Heart left ventricle (tissue), 16 donors: ENCODE measurements around the gene TMTC2. TPM values are rescaled to one million over a fixed set of nuclear protein-coding genes. Genes with fewer than 3 reads are reported as not detected.

ENCODE experiments used
- ATAC-seq, 4 donors: fragments of 200-7000 bp; cut with Tn5 transposase; one replicate each; pipeline ENCODE4 v1.9.1; 2020 to 2022; ENCODE audit warnings: moderate library complexity in 4 of 4, mild to moderate bottlenecking in 3 of 4, moderate number of reproducible peaks in 1 of 4
- DNase-seq, 5 donors: peaks; one replicate each; pipeline ENCODE4 v3.0.0-alpha.2; 2020
- H3K27ac ChIP-seq, 12 donors: fragments of 200-600 bp; sonication (generic) in 4 of 12; one replicate each; pipeline versions ENCODE4 v1.5.0 to v1.8.0; 2016 to 2022; ENCODE audit warnings: mild to moderate bottlenecking in 2 of 12
- H3K27me3 ChIP-seq, 9 donors: fragments of 200-600 bp; sonication (generic) in 2 of 9; one replicate each; pipeline versions ENCODE4 v1.5.1 to v1.8.0; 2016 to 2022; ENCODE audit warnings: mild to moderate bottlenecking in 3 of 9
- H3K36me3 ChIP-seq, 9 donors: fragments of 200-600 bp; sonication (generic) in 2 of 9; one replicate each; pipeline versions ENCODE4 v1.5.0 to v1.8.0; 2018 to 2022; ENCODE audit warnings: mild to moderate bottlenecking in 2 of 9
- H3K4me1 ChIP-seq, 12 donors: fragments of 200-600 bp; sonication (generic) in 4 of 12; one replicate each; pipeline versions ENCODE4 v1.5.0 to v1.8.0; 2016 to 2022; ENCODE audit warnings: mild to moderate bottlenecking in 3 of 12
- H3K4me3 ChIP-seq, 12 donors: fragments of 200-600 bp; sonication (generic) in 4 of 12; one replicate each; pipeline versions ENCODE4 v1.5.0 to v1.8.0; 2017 to 2022; ENCODE audit warnings: mild to moderate bottlenecking in 9 of 12, moderate library complexity in 4 of 12
- H3K9me3 ChIP-seq, 12 donors: fragments of 200-600 bp; sonication (generic) in 4 of 12; one replicate each; pipeline versions ENCODE4 v1.5.0 to v1.8.0; 2016 to 2022; ENCODE audit warnings: mild to moderate bottlenecking in 1 of 12
- POLR2A ChIP-seq, 2 donors: fragments of 450-650 bp; IDR thresholded peaks; one replicate each; pipeline ENCODE4 v1.6.1; 2017; ENCODE audit warnings: antibody characterized with exemption in 2 of 2, mild to moderate bottlenecking in 2 of 2, moderate library complexity in 2 of 2
- WGBS, 4 donors: extraction: QIAGEN DNeasy Blood & Tissue Kit in 2 of 4; methylation state at CpG; one replicate each; pipeline versions ENCODE4 v1.1.5 to v1.1.7; 2013 to 2018; 5-methylcytosine and 5-hydroxymethylcytosine counted together
- intact Hi-C, 10 donors: fragments of 100-400 bp; cut with DNase I; formaldehyde crosslinking; loops; one replicate each; pipeline versions ENCODE4 v1.11.1 to v1.14.2; 2022
- polyA plus RNA-seq, 2 donors: library from polyadenylated mRNA; stranded (reverse); fragments of 200-250 nt; gene quantifications; one replicate each; pipeline ENCODE4 v1.2.3, GENCODE V29; 2013
- total RNA-seq, 9 donors: library from RNA; depleted of rRNA in 2 of 9; stranded (reverse); fragments of >200 nt in 2 of 9; fragmentation: NEBNext Ultra II Directional in 3 of 9; extraction: Animal tissue kit (Norgen Biotek cat#: 25700) in 3 of 9; gene quantifications; one replicate each; pipeline versions ENCODE4 v1.1.0 to v1.2.4, GENCODE V29; 2016 to 2023
- TF ChIP-seq, protein P1 (sequence below), 12 donors: fragments of 200-600 bp; sonication (generic) in 4 of 12; IDR thresholded peaks; one replicate each; pipeline versions ENCODE4 v1.5.0 to v1.8.0; 2018 to 2022; ENCODE audit warnings: antibody characterized with exemption in 12 of 12, mild to moderate bottlenecking in 5 of 12
- donor health status: ischemic (EF 13 %, LVEDD 7.1; RV severe dilation, severe dysfunction).
- donor health status: healthy with polysubstance abuse.
- donor health status: DM: no; HTN: yes; CAD: no.
- donor health status: DM: no; HTN: no; CAD: no.
- donor health status: ischemic (EF 25% LVEDD 6.9; RV normal size, moderate dysfunction).
- donor health status: ischemic (EF 25% LVEDD 5.7; RV mildly dilated, moderate dysfunction).
- donor health status: healthy.
- donor health status: DM: yes; HTN: yes; CAD: no.
- donor health status: ischemic (EF 35%, LVEDD 5.7; RV mildly dilated, moderate dysfunction).
- donor health status: nonischemic (EF 11% LVEDD 7.7; RV severe dilation, severe dysfunction).
- donor health status: DM: yes; HTN: yes; CAD: no.
- donor health status: PGD.
- donor health status: ischemic (EF 29% LVEDD 5.4; RV normal size, mild dysfunction).
- donor health status: nonischemic (EF 23%, LVEDD 6.1; RV moderate dilation, normal function).

TMTC2 gene
- total and polyA plus RNA-seq, 11 donors, result 1.1 to 5.7 (median 3.3) TPM

DNA sequence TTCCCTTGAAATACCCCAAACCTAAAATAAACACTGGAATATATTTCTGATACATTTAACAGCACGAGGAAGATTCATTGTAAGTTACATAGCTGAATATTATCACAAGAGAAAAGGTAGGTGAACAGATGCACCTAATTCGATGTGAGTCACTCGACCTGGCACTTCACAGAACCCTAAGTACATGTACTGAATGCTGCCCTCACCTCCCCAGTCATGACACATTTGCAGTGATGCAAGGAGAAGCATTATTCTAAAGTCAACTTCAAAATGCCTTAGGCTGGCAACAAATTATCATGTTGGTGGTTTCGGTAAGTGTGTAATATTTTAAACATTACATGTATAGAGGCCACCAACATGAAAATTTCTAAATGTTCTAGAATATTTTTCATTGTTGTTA lies 35.2 kb upstream of the TMTC2 start:
- Histone ChIP-seq H3K36me3 (no peaks in the 10 kb centered on the region), H3K27me3 (no peaks in the 10 kb centered on the region), H3K4me3 (no peak overlapping the region), H3K27ac (peak overlapping the region in 7 of 12 donors; percentile 3 to 62 (median 38)), H3K9me3 (no peaks in the 10 kb centered on the region), H3K4me1 (peaks cover 0 to 18% (median 0%) of the 10 kb centered on the region in 12 donors)
- DNase-seq (no peak), ATAC-seq (no peak)
- 86 to 94% (median 89%) methylated on average over 4 of the region's 4 CpGs for WGBS, 4 donors
- intact Hi-C loops, result no loop called here
- TF ChIP-seq, protein P1, sequence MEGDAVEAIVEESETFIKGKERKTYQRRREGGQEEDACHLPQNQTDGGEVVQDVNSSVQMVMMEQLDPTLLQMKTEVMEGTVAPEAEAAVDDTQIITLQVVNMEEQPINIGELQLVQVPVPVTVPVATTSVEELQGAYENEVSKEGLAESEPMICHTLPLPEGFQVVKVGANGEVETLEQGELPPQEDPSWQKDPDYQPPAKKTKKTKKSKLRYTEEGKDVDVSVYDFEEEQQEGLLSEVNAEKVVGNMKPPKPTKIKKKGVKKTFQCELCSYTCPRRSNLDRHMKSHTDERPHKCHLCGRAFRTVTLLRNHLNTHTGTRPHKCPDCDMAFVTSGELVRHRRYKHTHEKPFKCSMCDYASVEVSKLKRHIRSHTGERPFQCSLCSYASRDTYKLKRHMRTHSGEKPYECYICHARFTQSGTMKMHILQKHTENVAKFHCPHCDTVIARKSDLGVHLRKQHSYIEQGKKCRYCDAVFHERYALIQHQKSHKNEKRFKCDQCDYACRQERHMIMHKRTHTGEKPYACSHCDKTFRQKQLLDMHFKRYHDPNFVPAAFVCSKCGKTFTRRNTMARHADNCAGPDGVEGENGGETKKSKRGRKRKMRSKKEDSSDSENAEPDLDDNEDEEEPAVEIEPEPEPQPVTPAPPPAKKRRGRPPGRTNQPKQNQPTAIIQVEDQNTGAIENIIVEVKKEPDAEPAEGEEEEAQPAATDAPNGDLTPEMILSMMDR (IDR thresholded peaks at IDR 0.05), result no peak
- TF ChIP-seq POLR2A (IDR thresholded peaks at IDR 0.05), result no peak

DNA sequence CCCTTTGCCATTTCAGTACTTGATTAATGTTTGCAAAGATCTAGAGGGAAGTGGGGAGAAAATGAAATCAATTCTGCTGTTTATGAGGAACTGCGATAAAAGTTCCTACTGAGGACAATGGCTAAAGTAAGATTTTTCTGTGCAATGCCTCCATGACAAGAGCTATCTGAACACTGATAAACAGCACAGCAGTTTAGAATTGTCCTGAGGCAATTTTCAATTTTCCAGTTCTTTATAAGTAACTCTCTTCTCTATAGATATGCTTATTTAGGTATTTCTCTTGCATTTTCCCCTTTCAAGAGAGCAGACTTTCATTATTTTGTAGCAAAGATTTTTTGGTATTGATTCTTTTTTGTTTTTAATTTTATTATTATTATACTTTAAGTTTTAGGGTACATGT lies 34.6 kb upstream of the TMTC2 start:
- Histone ChIP-seq H3K4me3 (no peak overlapping the region), H3K27me3 (no peaks in the 10 kb centered on the region), H3K36me3 (no peaks in the 10 kb centered on the region), H3K9me3 (no peaks in the 10 kb centered on the region), H3K27ac (no peak overlapping the region), H3K4me1 (peaks cover 0 to 18% (median 0%) of the 10 kb centered on the region in 12 donors)
- intact Hi-C loops, result no loop called here
- 87 to 94% (median 92%) methylated on average over 1 of the region's 1 CpG for whole genome bisulfite sequencing, 4 donors
- TF ChIP-seq, protein P1 (IDR thresholded peaks at IDR 0.05), result no peak
- TF ChIP-seq POLR2A (IDR thresholded peaks at IDR 0.05), result no peak
- ATAC-seq (no peak), DNase-seq (no peak)

DNA sequence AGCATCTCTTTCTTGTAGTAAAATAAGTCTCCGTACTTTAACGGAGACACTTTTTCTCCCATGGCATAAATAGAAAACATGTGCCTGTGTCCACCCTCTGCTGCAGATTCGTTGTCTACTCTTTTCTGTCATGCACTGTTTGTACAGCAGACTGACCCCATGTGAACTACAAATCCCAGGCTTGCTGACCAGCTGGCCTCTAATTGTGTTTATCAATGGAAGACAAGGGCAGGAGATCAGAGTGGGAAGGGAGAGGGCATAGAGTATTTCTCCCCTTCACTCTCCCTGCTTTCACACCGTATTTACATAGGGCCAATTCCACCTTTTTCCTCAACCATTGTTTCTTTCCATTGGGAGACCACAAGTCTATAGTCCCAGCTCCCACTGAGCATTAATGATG lies 31.0 kb upstream of the TMTC2 start:
- no peak for ATAC-seq
- H3K36me3 ChIP-seq, result no peaks in the 10 kb centered on the region
- H3K9me3 ChIP-seq, result no peaks in the 10 kb centered on the region
- H3K4me1 ChIP-seq, result peaks cover 0 to 8% (median 0%) of the 10 kb centered on the region in 12 donors
- DNase-seq, result no peak
- intact Hi-C loops, result no loop called here
- no peak for TF ChIP-seq POLR2A (IDR thresholded peaks at IDR 0.05)
- TF ChIP-seq, protein P1 (IDR thresholded peaks at IDR 0.05), result no peak
- WGBS, 4 donors, result 55 to 83% (median 64%) methylated on average over 4 of the region's 4 CpGs
- H3K27ac ChIP-seq, result no peak overlapping the region
- H3K4me3 ChIP-seq, result no peak overlapping the region
- H3K27me3 ChIP-seq, result no peaks in the 10 kb centered on the region

DNA sequence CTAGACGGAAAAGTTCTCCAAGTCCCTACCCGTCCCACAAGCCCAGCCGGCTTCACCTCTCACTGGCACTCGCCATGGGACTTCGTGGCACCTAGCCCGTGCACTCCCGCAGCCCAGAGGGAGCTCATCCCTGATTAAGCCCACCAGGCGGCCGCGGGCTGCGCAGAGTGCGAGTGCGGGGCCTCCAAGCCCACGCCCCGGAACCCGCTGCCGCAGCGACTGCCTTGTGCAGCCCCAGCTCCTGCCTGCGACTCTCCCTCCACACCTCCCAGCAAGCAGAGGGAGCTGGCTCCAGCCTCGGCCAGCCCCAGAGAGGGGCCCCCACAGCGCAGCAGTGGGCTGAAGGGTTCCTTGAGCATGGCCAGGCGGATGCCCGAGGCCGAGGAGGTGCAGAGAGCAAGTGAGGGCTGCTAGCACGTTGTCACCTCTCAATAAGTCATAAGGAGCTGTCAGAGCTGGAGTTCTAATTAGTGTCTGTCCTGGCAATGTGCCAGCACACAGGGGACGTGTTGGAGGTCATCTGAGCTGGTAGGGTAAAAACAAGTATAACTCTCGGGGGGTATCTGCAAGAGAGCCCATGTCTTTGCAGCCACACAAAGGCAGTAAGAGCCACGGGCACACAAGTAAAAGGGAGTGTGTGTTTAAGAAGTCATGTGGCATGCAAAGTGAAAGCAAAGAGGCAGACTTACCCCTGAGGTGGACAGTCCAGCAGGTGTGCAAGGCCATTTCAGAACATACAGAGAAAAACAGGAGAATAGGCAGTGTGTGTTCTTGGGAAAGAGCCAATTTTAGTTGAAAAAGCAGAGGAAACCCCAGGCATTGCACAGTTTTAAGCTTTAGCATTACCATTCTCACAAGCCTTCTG lies 27.1 kb upstream of the TMTC2 start:
- WGBS, 4 donors, result 69 to 78% (median 77%) methylated on average over 15 to 28 of the region's 28 CpGs
- intact Hi-C loops, result no loop called here
- Histone ChIP-seq H3K27me3 (no peaks in the 10 kb centered on the region), H3K9me3 (no peaks in the 10 kb centered on the region), H3K27ac (no peak overlapping the region), H3K4me3 (no peak overlapping the region), H3K4me1 (no peaks in the 10 kb centered on the region), H3K36me3 (no peaks in the 10 kb centered on the region)
- DNase-seq (peak in 1 of 5 donors; percentile 62), ATAC-seq (no peak)
- TF ChIP-seq POLR2A (IDR thresholded peaks at IDR 0.05), result no peak
- TF ChIP-seq, protein P1 (IDR thresholded peaks at IDR 0.05), result no peak
